ENCODE data around the gene HERC4.
"Not testable (repeated sequence)": the region's sequence is repeated elsewhere in the genome, so short reads cannot be mapped to it uniquely, and the experiment has no call there.

HERC4 gene

DNA sequence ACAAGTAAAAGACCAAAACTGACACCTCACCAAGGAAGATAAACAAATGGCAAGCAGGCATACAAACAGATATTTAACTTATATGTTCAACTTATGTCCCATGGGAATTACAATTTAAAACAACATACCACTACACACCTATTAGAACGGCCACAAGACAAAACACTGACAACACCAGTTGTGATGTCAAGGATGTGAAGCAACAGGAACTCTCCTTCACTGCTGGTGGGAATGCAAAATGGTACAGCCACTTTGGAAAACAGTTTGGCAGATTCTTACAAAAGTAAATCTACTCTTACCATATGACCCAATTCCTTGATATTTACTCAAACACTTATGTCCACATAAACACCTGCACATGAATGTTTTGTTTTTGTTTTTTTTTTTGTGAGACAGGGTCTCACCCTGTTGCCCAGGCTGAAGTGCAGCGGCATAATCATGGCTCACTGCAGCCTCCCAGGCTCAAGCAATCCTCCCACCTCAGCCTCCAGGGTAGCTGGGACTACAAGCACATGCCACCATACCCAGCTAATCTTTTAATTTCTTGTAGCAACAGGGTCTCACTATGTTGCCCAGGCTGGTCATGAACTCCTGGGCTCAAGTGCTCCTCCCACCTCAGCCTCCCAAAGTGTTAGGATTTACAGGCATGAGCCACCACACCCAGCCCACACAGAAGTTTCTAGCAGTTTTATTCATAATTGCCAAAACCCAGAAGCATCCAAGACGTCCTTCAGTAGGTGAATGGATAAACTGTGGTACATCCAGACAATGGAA, 27.3 kb downstream of the HERC4 start:
- no peak for DNase-seq (ENCODE audit: low read depth)

GRCh38 chr10:68047122-68047521, 28.0 kb downstream of the HERC4 start:
- DNase-seq (ENCODE audit: low read depth), result no peak

GRCh38 chr10:68046642-68047041, 28.4 kb downstream of the HERC4 start:
- no peak for DNase-seq (ENCODE audit: low read depth)

GRCh38 chr10:68043030-68043429, 32.1 kb downstream of the HERC4 start:
- DNase-seq (ENCODE audit: low read depth), result no peak

GRCh38 chr10:68032113-68032512, 43.0 kb downstream of the HERC4 start:
- no peak for DNase-seq (ENCODE audit: low read depth)

DNA sequence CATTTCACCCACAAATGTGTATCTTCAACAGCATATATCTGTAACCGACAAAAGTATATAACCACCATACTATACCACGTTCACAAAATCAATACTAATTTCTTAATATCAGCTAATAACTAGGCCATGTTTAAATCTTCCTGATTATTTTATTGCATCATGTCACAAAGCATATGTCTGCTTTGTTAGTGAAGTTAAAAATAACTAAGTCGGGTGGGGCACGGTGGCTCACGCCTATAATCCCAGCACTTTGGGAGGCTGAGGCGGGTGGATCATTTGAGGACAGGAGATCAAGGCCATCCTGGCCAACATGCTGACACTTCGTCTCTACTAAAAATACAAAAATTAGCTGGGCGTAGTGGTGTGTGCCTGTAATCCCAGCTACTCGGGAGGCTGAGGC, 47.7 kb downstream of the HERC4 start:
- DNase-seq (ENCODE audit: low read depth), result no peak

DNA sequence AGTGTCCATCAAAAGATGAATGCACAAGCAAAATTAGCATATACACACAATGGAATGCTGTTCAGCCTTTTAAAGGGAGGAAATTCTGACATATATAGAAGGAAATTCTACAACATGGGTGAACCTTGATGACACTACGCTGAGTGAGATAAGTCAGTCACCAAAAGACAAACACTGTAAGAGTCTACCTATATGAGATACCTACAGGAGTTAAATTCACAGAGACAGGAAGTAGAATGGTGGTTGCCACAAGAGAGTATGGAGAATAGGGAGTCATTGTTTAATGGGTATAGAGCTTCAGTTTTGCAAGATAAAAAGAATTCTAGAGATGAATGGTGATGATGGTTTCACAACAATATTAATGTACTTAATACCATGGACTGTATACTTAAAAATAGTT, 51.8 kb downstream of the HERC4 start:
- no peak for DNase-seq (ENCODE audit: low read depth)

GRCh38 chr10:68022324-68022723, 52.8 kb downstream of the HERC4 start:
- not testable (repeated sequence) for DNase-seq (ENCODE audit: low read depth)

- DNase-seq (ENCODE audit: low read depth), result not testable (repeated sequence)
Measured at GRCh38 chr10:68016519-68016918, 58.6 kb downstream of the HERC4 start.

DNA sequence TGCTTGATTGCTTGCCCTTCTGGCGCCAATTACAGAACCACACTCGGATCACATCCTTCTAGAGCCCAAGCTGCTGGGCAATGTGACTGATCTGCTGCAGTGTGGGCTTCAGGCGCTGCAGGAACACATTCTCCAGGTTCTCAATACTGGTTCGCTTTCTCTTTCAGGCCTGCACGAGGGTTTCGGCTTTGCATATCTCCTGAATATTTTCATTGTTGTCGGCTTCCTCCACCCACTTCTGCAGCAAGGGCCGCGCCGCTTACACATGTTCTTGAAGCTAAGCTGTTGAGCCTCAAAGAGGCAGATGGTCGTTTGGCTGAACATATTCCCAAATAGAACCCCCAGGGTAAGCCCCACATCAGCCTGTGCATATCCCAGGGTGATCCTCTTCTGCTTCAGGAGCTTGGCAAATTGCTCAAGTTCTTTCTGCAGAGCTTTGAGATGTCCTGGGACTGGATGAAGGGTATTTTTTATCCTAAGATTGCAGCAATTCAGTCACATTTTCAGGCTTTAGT, 64.6 kb downstream of the HERC4 start:
- no peak for DNase-seq (ENCODE audit: low read depth)

DNA sequence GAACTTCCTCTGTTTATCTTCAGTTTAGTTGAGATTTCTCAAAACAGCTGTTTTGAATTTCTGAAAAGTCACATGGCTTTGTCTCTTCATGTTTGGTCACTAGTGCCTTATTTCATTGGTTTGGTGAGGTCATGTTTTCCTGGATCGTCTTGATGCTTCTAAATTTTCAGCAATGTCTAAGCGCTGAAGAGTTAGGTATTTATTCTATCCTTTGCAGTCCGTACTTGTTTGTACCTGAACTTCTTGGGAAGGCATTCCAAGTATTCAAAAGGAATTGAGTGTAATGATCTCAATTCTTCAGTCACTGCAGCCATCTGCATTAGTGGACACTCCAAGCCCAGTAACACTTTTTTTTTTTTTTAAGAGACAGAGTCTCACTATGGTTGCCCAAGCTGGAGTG, 67.7 kb downstream of the HERC4 start:
- DNase-seq (ENCODE audit: low read depth), result no peak

- no peak for DNase-seq (ENCODE audit: low read depth)
Measured at GRCh38 chr10:68001539-68001938, 73.5 kb downstream of the HERC4 start.

DNA sequence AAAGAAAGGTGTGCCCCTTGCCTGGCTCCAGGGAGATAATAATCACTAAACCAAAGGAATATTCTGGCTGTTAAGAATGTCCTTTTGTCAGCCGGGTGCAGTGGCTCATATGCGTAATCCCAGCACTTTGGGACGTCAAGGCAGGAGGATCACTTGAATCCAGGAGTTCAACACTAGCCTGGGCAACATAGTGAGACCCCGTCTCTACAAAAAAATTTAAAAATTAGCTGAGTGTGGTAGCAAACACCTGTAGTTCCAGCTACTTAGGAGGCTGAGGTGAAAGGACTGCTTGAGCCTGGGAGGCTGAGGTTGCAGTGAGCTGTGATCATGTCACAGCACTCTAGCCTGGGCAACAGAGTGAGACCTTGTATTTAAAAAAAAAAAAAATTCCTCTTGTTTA, 74.1 kb downstream of the HERC4 start:
- no peak for DNase-seq (ENCODE audit: low read depth)

GRCh38 chr10:67990093-67990492, 85.0 kb downstream of the HERC4 start:
- DNase-seq (ENCODE audit: low read depth), result no peak

GRCh38 chr10:67988606-67989005, 86.5 kb downstream of the HERC4 start:
- no peak for DNase-seq (ENCODE audit: low read depth)

DNA sequence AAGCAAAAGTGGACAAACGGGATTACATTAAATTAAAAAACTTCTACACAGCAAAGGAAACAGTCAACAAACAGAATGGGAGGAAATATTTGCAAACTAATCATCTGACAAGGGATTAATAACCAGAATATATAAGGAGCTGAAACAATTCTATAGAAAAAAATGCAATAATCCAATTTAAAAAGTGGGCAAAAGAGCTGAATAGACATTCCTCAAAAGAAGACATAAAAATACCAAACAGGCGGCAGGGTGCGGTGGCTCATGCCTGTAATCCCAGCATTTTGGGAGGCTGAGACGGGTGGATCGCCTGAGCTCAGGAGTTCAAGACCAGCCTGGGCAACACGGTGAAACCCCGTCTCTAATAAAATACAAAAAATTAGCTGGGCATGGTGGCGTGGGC, 92.5 kb downstream of the HERC4 start:
- not testable (repeated sequence) for DNase-seq (ENCODE audit: low read depth)

- no peak for DNase-seq (ENCODE audit: low read depth)
Measured at GRCh38 chr10:67978749-67979148, 96.3 kb downstream of the HERC4 start.

DNA sequence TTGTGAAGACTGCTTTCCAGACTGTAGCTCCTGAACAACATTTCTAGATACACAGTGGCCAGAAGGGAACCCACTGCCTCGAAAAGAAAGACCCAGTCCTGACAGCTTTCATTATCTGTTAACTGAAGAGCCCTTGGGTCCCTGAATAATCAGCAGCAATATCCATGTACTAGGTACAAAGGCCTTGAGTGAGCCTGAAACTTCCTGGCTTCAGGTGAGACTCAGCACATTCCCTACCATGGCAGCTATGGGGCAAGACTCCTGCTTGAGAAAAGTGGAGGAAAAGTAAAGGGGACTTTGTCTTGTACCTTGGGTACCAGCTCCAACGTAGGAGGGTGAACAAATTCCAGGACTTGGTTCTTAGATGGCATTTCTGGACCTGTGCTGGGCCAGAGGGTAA, 97.8 kb downstream of the HERC4 start:
- DNase-seq (ENCODE audit: low read depth), result no peak

DNA sequence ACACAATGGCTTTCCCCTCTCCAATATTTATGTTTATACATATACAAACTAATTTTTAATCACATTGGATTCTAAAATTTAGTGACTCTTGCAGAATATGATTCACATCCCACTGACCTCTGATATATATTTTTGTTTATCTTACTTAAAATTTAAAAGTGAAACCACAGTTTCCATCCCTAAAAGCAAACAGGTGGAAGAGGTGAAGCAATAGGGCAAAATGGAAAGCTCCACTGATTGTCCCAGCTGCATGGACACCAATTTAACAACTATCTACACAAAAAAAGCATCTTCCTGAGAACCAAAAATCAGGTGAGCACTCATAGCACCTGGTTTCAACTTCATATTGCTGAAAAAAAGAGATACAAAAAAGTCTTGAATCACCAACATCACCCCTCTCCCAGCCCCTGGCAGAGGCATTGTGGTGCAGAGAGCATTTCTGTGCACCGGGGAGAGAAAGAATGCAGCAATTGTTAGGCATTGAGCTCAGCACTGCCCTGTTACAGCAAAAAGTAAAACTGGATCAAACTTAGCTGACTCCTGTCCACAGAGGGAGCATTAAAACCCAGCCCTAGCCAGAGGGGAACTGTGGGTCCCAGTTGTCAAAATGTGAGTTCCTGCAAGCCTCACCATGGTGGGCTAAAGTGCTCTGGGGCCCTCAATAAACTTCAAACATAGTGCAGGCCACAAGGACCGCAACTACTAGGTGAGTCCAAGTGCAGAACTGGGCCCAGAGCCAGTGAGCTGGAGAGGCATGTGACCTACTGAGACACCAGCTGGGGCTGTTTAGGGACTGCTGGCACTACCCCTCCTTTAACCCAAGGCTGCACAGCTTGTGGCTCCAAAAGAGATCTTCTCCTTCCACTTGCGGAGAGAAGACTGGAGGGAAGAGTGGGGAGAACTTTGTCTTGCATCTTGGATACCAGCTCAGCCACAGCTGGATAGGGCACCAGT, 98.5 kb downstream of the HERC4 start:
- no peak for DNase-seq (ENCODE audit: low read depth)

DNA sequence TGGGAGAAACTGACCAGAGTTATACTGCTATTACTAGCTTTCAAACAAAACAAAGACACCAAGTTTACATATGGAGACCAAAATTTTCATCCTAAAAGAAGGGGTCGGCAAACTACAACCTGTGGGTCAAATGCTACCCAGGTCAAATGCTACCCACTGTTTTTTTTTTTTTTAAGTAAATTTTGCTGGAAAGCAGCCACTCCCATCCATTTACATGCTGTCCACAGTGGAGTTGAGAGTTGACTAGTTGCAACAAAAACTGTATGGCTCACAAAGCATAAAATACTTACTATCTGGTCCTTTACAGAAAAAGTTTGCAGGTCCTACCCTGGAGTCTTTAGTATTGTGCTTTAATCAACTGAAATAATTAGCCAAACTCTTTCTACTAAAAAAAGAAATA, 99.2 kb downstream of the HERC4 start:
- no peak for DNase-seq (ENCODE audit: low read depth)

- no peak for DNase-seq (ENCODE audit: low read depth)
Measured at GRCh38 chr10:67971311-67971710, 103.8 kb downstream of the HERC4 start.

DNA sequence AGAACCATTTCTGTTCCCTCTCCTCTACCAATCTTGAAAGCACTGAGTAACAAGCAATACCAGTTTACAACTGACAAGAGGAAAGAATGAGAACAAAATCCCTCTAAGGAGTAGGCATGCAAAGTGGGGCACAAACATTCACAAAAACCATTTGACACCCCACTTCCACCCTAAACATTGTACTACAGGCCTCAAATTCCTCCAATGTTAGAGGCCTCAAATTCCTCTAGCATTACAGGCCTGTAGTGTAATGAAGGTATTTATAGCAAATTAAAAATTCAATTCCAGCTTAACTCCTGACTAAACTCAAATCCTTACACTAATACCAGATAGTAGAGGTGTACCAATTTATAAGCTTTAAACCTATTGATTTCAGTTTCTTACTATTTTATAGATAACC, 105.2 kb downstream of the HERC4 start:
- no peak for DNase-seq (ENCODE audit: low read depth)

- DNase-seq (ENCODE audit: low read depth), result not testable (repeated sequence)
Measured at GRCh38 chr10:67966035-67966434, 109.0 kb downstream of the HERC4 start.

Measured in stimulated activated CD8-positive, alpha-beta memory T cell treated with anti-CD3 and anti-CD28 coated beads, Interleukin-15, amount 100 ng/mL, for 1 hour (primary cell).